ENCODE measurements around the gene DDX1.

The DDX1 gene

GRCh38 chr2:15664273-15665066 lies 72.8 kb downstream of the DDX1 start:
- no peak for DNase-seq (ENCODE audit: low read depth)

GRCh38 chr2:15665067-15665942 lies 73.6 kb downstream of the DDX1 start:
- no peak for DNase-seq (ENCODE audit: low read depth)

GRCh38 chr2:15665943-15666460 lies 74.3 kb downstream of the DDX1 start:
- DNase-seq (ENCODE audit: low read depth), result no peak

GRCh38 chr2:15666861-15667808 lies 75.5 kb downstream of the DDX1 start:
- DNase-seq (ENCODE audit: low read depth), result no peak

- no peak for DNase-seq (ENCODE audit: low read depth)
Measured at GRCh38 chr2:15667809-15668556, 76.3 kb downstream of the DDX1 start.

- DNase-seq (ENCODE audit: low read depth), result no peak
Measured at GRCh38 chr2:15668611-15669305, 77.1 kb downstream of the DDX1 start.

- DNase-seq (ENCODE audit: low read depth), result no peak
Measured at GRCh38 chr2:15669375-15669910, 77.8 kb downstream of the DDX1 start.

GRCh38 chr2:15670469-15670868 lies 78.8 kb downstream of the DDX1 start:
- no peak for DNase-seq (ENCODE audit: low read depth)

GRCh38 chr2:15670981-15671380 lies 79.3 kb downstream of the DDX1 start:
- DNase-seq (ENCODE audit: low read depth), result no peak

GRCh38 chr2:15671409-15671808 lies 79.7 kb downstream of the DDX1 start:
- DNase-seq (ENCODE audit: low read depth), result no peak

GRCh38 chr2:15671842-15672815 lies 80.5 kb downstream of the DDX1 start:
- no peak for DNase-seq (ENCODE audit: low read depth)

GRCh38 chr2:15672961-15673918 lies 81.6 kb downstream of the DDX1 start:
- no peak for DNase-seq (ENCODE audit: low read depth)

GRCh38 chr2:15673919-15674636 lies 82.4 kb downstream of the DDX1 start:
- DNase-seq (ENCODE audit: low read depth), result no peak

GRCh38 chr2:15674637-15675455 lies 83.2 kb downstream of the DDX1 start:
- no peak for DNase-seq (ENCODE audit: low read depth)

- DNase-seq (ENCODE audit: low read depth), result no peak
Measured at GRCh38 chr2:15675456-15676195, 84.0 kb downstream of the DDX1 start.

All from HS-5 (cell line).